Choroid plexus epithelial cell (primary cell): ENCODE results near the gene CD276.

ENCODE experiments used
- DNase-seq: peaks from one replicate; pipeline ENCODE4 v3.0.0-alpha.2; 2010; ENCODE audit warnings: low read depth
- H3K4me3 ChIP-seq: 2 replicates; pipeline ENCODE4 v1.5.1; 2011; ENCODE audit warnings: low read depth, mild to moderate bottlenecking, control low read depth, low read length, moderate library complexity
- TF ChIP-seq, protein P1 (sequence below): conservative IDR thresholded peaks from 2 replicates; pipeline ENCODE4 v1.5.1; 2011; ENCODE audit warnings: low read depth, mild to moderate bottlenecking, control low read depth, inconsistent platforms, low read length, moderate library complexity

CD276 gene

GRCh38 chr15:73741321-73741836, 57.2 kb downstream of the CD276 start:
- H3K4me3 ChIP-seq: no peak overlapping the region
- TF ChIP-seq, protein P1, sequence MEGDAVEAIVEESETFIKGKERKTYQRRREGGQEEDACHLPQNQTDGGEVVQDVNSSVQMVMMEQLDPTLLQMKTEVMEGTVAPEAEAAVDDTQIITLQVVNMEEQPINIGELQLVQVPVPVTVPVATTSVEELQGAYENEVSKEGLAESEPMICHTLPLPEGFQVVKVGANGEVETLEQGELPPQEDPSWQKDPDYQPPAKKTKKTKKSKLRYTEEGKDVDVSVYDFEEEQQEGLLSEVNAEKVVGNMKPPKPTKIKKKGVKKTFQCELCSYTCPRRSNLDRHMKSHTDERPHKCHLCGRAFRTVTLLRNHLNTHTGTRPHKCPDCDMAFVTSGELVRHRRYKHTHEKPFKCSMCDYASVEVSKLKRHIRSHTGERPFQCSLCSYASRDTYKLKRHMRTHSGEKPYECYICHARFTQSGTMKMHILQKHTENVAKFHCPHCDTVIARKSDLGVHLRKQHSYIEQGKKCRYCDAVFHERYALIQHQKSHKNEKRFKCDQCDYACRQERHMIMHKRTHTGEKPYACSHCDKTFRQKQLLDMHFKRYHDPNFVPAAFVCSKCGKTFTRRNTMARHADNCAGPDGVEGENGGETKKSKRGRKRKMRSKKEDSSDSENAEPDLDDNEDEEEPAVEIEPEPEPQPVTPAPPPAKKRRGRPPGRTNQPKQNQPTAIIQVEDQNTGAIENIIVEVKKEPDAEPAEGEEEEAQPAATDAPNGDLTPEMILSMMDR: no peak
- no peak for DNase-seq

- no peak overlapping the region for H3K4me3 ChIP-seq
- DNase-seq: no peak
- TF ChIP-seq, protein P1: no peak
Measured at GRCh38 chr15:73744293-73744692, 60.1 kb downstream of the CD276 start.

DNA sequence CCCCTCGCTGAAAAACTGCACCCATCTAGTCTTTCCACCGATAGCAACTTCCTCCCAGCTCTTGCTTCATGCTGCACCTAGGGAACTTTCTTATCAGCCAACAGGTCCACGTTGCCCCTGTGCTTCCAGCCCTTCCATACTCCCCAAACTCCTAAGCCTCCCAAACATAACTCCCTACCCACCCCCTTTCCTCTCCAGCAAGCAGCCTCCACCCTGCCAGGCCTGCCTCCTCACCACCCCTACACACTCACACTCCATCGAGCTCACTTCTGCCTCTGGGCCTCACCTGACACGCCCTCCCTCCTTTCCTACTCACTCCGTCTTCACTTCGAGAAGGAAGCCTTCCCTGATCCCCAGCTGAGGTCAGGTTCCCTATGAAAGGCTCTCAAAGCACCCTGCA, 60.9 kb downstream of the CD276 start:
- no peak overlapping the region for H3K4me3 ChIP-seq
- TF ChIP-seq, protein P1: no peak
- DNase-seq: no peak

DNA sequence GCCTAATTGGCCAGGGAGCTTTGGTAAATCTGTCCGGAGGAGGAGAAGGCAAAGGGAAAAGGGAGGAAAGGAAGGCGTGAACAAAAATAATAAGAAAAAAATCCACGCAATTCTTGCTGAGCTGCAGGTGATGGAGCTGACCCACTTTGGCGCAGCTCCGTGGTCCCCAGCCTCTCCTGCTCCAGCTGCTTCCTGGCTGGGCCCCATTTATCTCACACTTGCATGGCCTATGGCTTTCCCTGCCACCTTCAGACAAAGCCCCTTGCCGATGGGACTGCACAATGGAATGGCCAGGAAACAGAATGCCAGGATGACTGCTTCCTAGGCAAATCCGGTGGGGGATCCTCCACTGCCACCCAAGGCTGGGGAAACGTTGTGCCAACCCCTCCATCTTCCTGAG, 62.1 kb downstream of the CD276 start:
- TF ChIP-seq, protein P1: no peak
- no peak for DNase-seq

DNA sequence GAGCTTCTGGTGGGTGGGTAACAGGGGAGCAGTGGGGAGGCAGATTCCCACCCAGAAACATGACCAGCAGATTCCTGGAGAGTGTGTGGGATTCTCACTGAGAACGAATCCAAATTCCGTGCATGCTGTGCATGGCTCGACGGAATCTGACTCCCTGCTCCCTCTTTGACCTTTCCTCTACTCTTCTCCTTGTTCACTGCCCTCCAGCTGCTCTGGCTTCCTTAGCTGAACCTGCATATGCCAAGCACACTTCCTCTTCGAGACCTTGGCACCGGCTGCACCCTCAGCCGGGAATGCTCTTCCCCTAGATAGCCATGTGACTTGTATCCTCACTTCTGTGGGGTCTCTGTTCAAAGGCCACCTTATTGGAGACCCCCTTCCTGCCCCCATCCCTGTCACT, 62.7 kb downstream of the CD276 start:
- H3K4me3 ChIP-seq: no peak overlapping the region
- peak; percentile 23 for DNase-seq
- TF ChIP-seq, protein P1: no peak

More for the DNA sequence above, 62.1 kb downstream of the CD276 start:
- no peak overlapping the region for H3K4me3 ChIP-seq

DNA sequence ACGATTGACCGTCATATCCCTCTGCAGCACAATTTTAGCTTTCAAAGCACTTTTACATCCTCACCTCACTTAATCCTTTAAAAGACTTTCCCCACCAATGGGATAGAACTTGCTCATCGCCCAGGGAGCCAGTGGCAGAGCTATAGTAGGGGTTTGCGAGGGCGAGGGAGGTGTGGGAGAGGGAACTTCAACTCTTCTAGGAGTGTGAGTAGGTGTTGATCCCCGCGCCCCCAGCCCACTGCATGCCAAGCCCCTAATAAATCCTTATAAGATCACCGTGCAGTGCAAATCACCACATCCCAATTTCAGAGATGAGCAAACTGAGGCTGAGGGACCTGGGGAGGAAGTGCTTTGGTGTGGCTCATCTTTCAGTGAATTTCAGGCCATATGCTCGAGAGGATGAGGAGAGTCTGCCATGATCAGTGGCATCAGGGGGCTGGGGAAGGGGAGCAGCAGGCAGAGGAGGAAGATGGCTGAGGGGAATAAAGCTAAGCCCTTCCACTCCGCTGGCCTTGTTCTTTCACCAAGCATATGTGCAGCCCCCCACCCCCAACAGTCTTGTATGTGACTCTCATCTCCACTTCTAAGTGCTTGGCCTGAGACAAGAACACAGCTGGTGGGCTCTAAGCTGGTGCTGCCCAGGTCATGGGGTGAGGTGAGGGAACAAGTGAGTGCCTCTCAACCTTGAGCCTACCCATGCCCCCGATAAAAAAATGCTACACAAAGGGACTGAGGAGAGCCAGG, 63.8 kb downstream of the CD276 start:
- TF ChIP-seq, protein P1: no peak
- DNase-seq: no peak
- no peak overlapping the region for H3K4me3 ChIP-seq

- DNase-seq: no peak
- TF ChIP-seq, protein P1: no peak
- H3K4me3 ChIP-seq: no peak overlapping the region
Measured at GRCh38 chr15:73748730-73749129, 64.5 kb downstream of the CD276 start.
